SK-N-SH (cell line): Measurements from ENCODE around the gene ST3GAL2. TPM values are rescaled to one million over a fixed set of nuclear protein-coding genes. Genes with fewer than 3 reads are reported as not detected.
A peak's percentile ranks its signal among the peaks of the same experiment; 100 is the strongest.

ENCODE experiments used
- CTCF ChIA-PET: fragments of 300-600, 350-600 bp; formaldehyde crosslinking; extraction: SDS; loops from one replicate; lab custom pipeline; 2021; lab: Yijun Ruan, JAX
- POLR2A ChIA-PET: fragments of 350-600 bp; sonication (Branson Sonifier 250); formaldehyde crosslinking; extraction: SDS; loops from one replicate; lab custom pipeline; 2020; ENCODE audit warnings: antibody characterized with exemption, inconsistent platforms; lab: Yijun Ruan, JAX
- DNase-seq: peaks from one replicate; pipeline ENCODE4 v3.0.0; 2012
- H2AFZ ChIP-seq: fragments of 200-600 bp; sonication (generic); 2 replicates; pipeline ENCODE4 v1.8.1; 2016; ENCODE audit warnings: antibody characterized with exemption, mild to moderate bottlenecking, low read depth
- H3F3A ChIP-seq: fragments of 200-600 bp; sonication (generic); replicated peaks from 2 replicates; pipeline ENCODE3; 2016; ENCODE audit warnings: antibody characterized with exemption, mild to moderate bottlenecking; ENCODE audit not compliant: insufficient read depth
- H3K27ac ChIP-seq, 2 experiments: fragments of 200-500 bp in 1 of 2; fragments of 200-600 bp in 1 of 2; sonication (Bioruptor generic) in 1 of 2; sonication (generic), shearing (Covaris generic) in 1 of 2; 2 replicates each; pipeline versions ENCODE4 v1.5.1 to v1.6.1; 2014 to 2016; ENCODE audit warnings: low read depth in 2 of 2, inconsistent platforms in 1 of 2, low read length in 1 of 2, mild to moderate bottlenecking in 1 of 2, mixed read lengths in 1 of 2
- H3K27me3 ChIP-seq: fragments of 200-600 bp; sonication (generic), shearing (Covaris generic); 2 replicates; pipeline ENCODE4 v1.6.1; 2016; ENCODE audit warnings: mixed run types; ENCODE audit not compliant: insufficient read depth
- H3K36me3 ChIP-seq, 2 experiments: fragments of 200-500 bp in 1 of 2; fragments of 200-600 bp in 1 of 2; sonication (Bioruptor generic) in 1 of 2; sonication (generic) in 1 of 2; replicated peaks in 1 of 2; 2 replicates each; pipeline versions ENCODE3 to v1.5.1; 2014 to 2016; ENCODE audit warnings: low read length in 1 of 2, mild to moderate bottlenecking in 1 of 2; ENCODE audit not compliant: insufficient read depth in 2 of 2, control insufficient read depth in 1 of 2
- H3K4me1 ChIP-seq, 2 experiments: fragments of 200-500 bp in 1 of 2; fragments of 200-600 bp in 1 of 2; sonication (Bioruptor generic) in 1 of 2; sonication (generic), shearing (Covaris generic) in 1 of 2; 2 replicates each; pipeline versions ENCODE4 v1.5.1 to v1.6.1; 2014 to 2016; ENCODE audit warnings: low read depth in 1 of 2, low read length in 1 of 2, mixed run types in 1 of 2; ENCODE audit not compliant: insufficient read depth in 2 of 2, control insufficient read depth in 1 of 2
- H3K4me2 ChIP-seq: fragments of 200-600 bp; sonication (generic), shearing (Covaris generic); 2 replicates; pipeline ENCODE4 v1.6.1; 2017; ENCODE audit warnings: mixed run types
- H3K4me3 ChIP-seq, 2 experiments: fragments of 200-500 bp in 1 of 2; fragments of 200-600 bp in 1 of 2; sonication (Bioruptor generic) in 1 of 2; sonication (generic), shearing (Covaris generic) in 1 of 2; 2 replicates each; pipeline versions ENCODE4 v1.5.1 to v1.8.1; 2014 to 2016; ENCODE audit warnings: low read depth in 2 of 2, inconsistent platforms in 1 of 2, low read length in 1 of 2, mild to moderate bottlenecking in 1 of 2, mixed read lengths in 1 of 2, moderate library complexity in 1 of 2
- H3K79me2 ChIP-seq: fragments of 200-600 bp; sonication (generic); 2 replicates; pipeline ENCODE4 v1.8.1; 2017; ENCODE audit warnings: mild to moderate bottlenecking; ENCODE audit not compliant: insufficient read depth
- H3K9ac ChIP-seq: fragments of 200-600 bp; sonication (generic); 2 replicates; pipeline ENCODE4 v1.6.1; 2017; ENCODE audit warnings: mixed run types
- H3K9me2 ChIP-seq: fragments of 200-600 bp; sonication (generic); 2 replicates; pipeline ENCODE4 v1.6.1; 2017; ENCODE audit warnings: mixed run types
- H3K9me3 ChIP-seq: fragments of 200-600 bp; sonication (generic); 2 replicates; pipeline ENCODE4 v1.6.1; 2017; ENCODE audit warnings: mixed run types, mild to moderate bottlenecking, moderate library complexity
- H4K20me1 ChIP-seq: fragments of 200-600 bp; sonication (generic); 2 replicates; pipeline ENCODE4 v1.6.1; 2017; ENCODE audit warnings: mild to moderate bottlenecking, mixed run types; ENCODE audit not compliant: insufficient read depth
- ELF1 ChIP-seq: IDR thresholded peaks from 2 replicates; pipeline ENCODE4 v1.4.0; 2012
- FOSL2 ChIP-seq: IDR thresholded peaks from 2 replicates; pipeline ENCODE4 v1.4.0; 2012; ENCODE audit warnings: low read depth, mild to moderate bottlenecking, moderate library complexity, borderline replicate concordance
- FOXJ3 ChIP-seq: sonication (generic); formaldehyde crosslinking; IDR thresholded peaks from 2 replicates; pipeline ENCODE4 v1.5.1; 2020; ENCODE audit warnings: mild to moderate bottlenecking, missing genetic modification reagents
- FOXM1 ChIP-seq: IDR thresholded peaks from 2 replicates; pipeline ENCODE4 v1.4.0; 2012; ENCODE audit warnings: low read depth, mild to moderate bottlenecking
- GABPA ChIP-seq: IDR thresholded peaks from 2 replicates; pipeline ENCODE4 v1.4.0; 2012; ENCODE audit warnings: low read depth, mild to moderate bottlenecking
- GATA2 ChIP-seq: sonication (generic); formaldehyde crosslinking; IDR thresholded peaks from 2 replicates; pipeline ENCODE4 v1.5.0; 2020; ENCODE audit warnings: mild to moderate bottlenecking, missing genetic modification reagents
- JUND ChIP-seq: IDR thresholded peaks from 2 replicates; pipeline ENCODE4 v1.4.0; 2012
- MEF2A ChIP-seq: IDR thresholded peaks from 2 replicates; pipeline ENCODE4 v1.4.0; 2012; ENCODE audit warnings: low read depth, borderline replicate concordance
- NRF1 ChIP-seq: IDR thresholded peaks from 2 replicates; pipeline ENCODE4 v1.6.1; 2012; ENCODE audit warnings: low read depth, mild to moderate bottlenecking, low read length
- PBX3 ChIP-seq: IDR thresholded peaks from 2 replicates; pipeline ENCODE4; 2012
- POLR2AphosphoS5 ChIP-seq: IDR thresholded peaks from 2 replicates; pipeline ENCODE4 v1.6.1; 2012; ENCODE audit warnings: low read depth, low read length
- RAD21 ChIP-seq: IDR thresholded peaks from 2 replicates; pipeline ENCODE4 v1.6.1; 2012; ENCODE audit warnings: mild to moderate bottlenecking, low read length
- RCOR1 ChIP-seq: fragments of 150-350 bp; IDR thresholded peaks from 2 replicates; pipeline ENCODE4 v1.6.1; 2017; ENCODE audit warnings: antibody characterized with exemption, low read length
- RFX5 ChIP-seq: IDR thresholded peaks from 2 replicates; pipeline ENCODE4 v1.6.1; 2012; ENCODE audit warnings: mild to moderate bottlenecking, improper control_type of control experiment, low read length
- RXRA ChIP-seq: IDR thresholded peaks from 2 replicates; pipeline ENCODE4 v1.4.0; 2012; ENCODE audit warnings: low read depth, mild to moderate bottlenecking, borderline replicate concordance
- SMC3 ChIP-seq: IDR thresholded peaks from 2 replicates; pipeline ENCODE4 v1.6.1; 2012; ENCODE audit warnings: low read depth, low read length, improper control_type of control experiment
- TCF12 ChIP-seq: IDR thresholded peaks from 2 replicates; pipeline ENCODE4 v1.4.0; 2012
- YY1 ChIP-seq: IDR thresholded peaks from 2 replicates; pipeline ENCODE4 v1.4.0; 2012; ENCODE audit warnings: low read depth, mild to moderate bottlenecking
- WGBS: methylation state at CpG from one replicate; pipeline ENCODE4 v1.1.6; 2017; ENCODE audit warnings: low lambda C conversion rate; 5-methylcytosine and 5-hydroxymethylcytosine counted together
- polyA plus RNA-seq, 3 experiments: library from polyadenylated mRNA; depleted of rRNA; stranded (reverse); fragments of >200 nt; gene quantifications; 2 replicates each; pipeline ENCODE4 v1.2.3, GENCODE V29; 2012
- TF ChIP-seq, protein P1 (sequence below): IDR thresholded peaks from 2 replicates; pipeline ENCODE4 v1.4.0; 2012; ENCODE audit warnings: low read depth, borderline replicate concordance
- TF ChIP-seq, protein P2 (sequence below): fragments of 200-600 bp; sonication (generic); IDR thresholded peaks from 2 replicates; pipeline ENCODE4 v1.6.1; 2017; ENCODE audit warnings: antibody characterized with exemption, mild to moderate bottlenecking, moderate library complexity
- TF ChIP-seq, protein P3 (sequence below): fragments of 150-350 bp; IDR thresholded peaks from 2 replicates; pipeline ENCODE4 v1.6.1; 2016; ENCODE audit warnings: mild to moderate bottlenecking, low read depth, low read length

ST3GAL2 gene
- polyA plus RNA-seq, 1 of the 3 experiments (the other 2 are of a cell fraction) = 19.9 TPM

GRCh38 chr16:70482624-70483023 is 43.7 kb upstream of the ST3GAL2 start:
- no peaks in the 10 kb centered on the region for H3K9me2 ChIP-seq

GRCh38 chr16:70481929-70482536 is 43.1 kb upstream of the ST3GAL2 start:
- H3K4me3 ChIP-seq = no peak overlapping the region
- no peak overlapping the region; the same call in 1 of the 2 replicates for H2AFZ ChIP-seq
- TF ChIP-seq YY1 (no peak), POLR2AphosphoS5 (no peak), RFX5 (no peak), PBX3 (no peak), ELF1 (no peak), GABPA (no peak), TCF12 (peak; percentile 30; the same call in 1 of the 2 replicates), NRF1 (no peak), RXRA (no peak), MEF2A (no peak), GATA2 (no peak), JUND (0 out of 2 replicates have a peak, but pooled peaks have one; percentile 13), FOXJ3 (CRISPR knock-in tag) (no peak), FOSL2 (peak; percentile 61; the same call in 1 of the 2 replicates), RCOR1 (no peak)
- TF ChIP-seq, protein P1, sequence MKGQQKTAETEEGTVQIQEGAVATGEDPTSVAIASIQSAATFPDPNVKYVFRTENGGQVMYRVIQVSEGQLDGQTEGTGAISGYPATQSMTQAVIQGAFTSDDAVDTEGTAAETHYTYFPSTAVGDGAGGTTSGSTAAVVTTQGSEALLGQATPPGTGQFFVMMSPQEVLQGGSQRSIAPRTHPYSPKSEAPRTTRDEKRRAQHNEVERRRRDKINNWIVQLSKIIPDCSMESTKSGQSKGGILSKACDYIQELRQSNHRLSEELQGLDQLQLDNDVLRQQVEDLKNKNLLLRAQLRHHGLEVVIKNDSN = no peak
- TF ChIP-seq, protein P2, sequence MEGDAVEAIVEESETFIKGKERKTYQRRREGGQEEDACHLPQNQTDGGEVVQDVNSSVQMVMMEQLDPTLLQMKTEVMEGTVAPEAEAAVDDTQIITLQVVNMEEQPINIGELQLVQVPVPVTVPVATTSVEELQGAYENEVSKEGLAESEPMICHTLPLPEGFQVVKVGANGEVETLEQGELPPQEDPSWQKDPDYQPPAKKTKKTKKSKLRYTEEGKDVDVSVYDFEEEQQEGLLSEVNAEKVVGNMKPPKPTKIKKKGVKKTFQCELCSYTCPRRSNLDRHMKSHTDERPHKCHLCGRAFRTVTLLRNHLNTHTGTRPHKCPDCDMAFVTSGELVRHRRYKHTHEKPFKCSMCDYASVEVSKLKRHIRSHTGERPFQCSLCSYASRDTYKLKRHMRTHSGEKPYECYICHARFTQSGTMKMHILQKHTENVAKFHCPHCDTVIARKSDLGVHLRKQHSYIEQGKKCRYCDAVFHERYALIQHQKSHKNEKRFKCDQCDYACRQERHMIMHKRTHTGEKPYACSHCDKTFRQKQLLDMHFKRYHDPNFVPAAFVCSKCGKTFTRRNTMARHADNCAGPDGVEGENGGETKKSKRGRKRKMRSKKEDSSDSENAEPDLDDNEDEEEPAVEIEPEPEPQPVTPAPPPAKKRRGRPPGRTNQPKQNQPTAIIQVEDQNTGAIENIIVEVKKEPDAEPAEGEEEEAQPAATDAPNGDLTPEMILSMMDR = no peak
- TF ChIP-seq, protein P3, sequence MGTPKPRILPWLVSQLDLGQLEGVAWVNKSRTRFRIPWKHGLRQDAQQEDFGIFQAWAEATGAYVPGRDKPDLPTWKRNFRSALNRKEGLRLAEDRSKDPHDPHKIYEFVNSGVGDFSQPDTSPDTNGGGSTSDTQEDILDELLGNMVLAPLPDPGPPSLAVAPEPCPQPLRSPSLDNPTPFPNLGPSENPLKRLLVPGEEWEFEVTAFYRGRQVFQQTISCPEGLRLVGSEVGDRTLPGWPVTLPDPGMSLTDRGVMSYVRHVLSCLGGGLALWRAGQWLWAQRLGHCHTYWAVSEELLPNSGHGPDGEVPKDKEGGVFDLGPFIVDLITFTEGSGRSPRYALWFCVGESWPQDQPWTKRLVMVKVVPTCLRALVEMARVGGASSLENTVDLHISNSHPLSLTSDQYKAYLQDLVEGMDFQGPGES = no peak
- H3K79me2 ChIP-seq = no peaks in the 10 kb centered on the region
- H3K27ac ChIP-seq = peak overlapping the region in 1 of 2 experiments; percentile 76; a peak in 2 of 4 replicates
- no peaks in the 10 kb centered on the region for H4K20me1 ChIP-seq
- H3K4me2 ChIP-seq = peak overlapping the region; percentile 17; the same call in 1 of the 2 replicates
- H3K36me3 ChIP-seq = peaks cover 9 to 54% of the 10 kb centered on the region in 2 experiments
- peaks cover 0 to 7% of the 10 kb centered on the region in 2 experiments; a peak in 2 of 4 replicates for H3K4me1 ChIP-seq
- CTCF ChIA-PET = interaction anchor here (1.0 kb wide), 1 partner anchor 12 kb away, joined by 4 read pairs; no protein-coding TSS in a partner anchor
- no peaks in the 10 kb centered on the region for H3K9me2 ChIP-seq
- POLR2A ChIA-PET = no interaction called here
- no peaks in the 10 kb centered on the region for H3K27me3 ChIP-seq
- no peak overlapping the region for H3K9ac ChIP-seq
- no peaks in the 10 kb centered on the region for H3K9me3 ChIP-seq
- H3F3A ChIP-seq = peaks cover 23% of the 10 kb centered on the region
- DNase-seq = no peak
- 92% methylated on average over 6 of the region's 7 CpGs for WGBS

More at GRCh38 chr16:70482624-70483023, 43.7 kb upstream of the ST3GAL2 start:
- Histone ChIP-seq H3K4me1 (peaks cover 0 to 5% of the 10 kb centered on the region in 2 experiments; a peak in 1 of 4 replicates), H3K27me3 (no peaks in the 10 kb centered on the region), H3K27ac (peak overlapping the region in 1 of 2 experiments; percentile 76; a peak in 2 of 4 replicates), H3K4me3 (no peak overlapping the region), H3F3A (peaks cover 19% of the 10 kb centered on the region), H3K36me3 (peaks cover 9 to 54% of the 10 kb centered on the region in 2 experiments), H3K9ac (no peak overlapping the region), H2AFZ (no peak overlapping the region), H3K9me3 (no peaks in the 10 kb centered on the region), H4K20me1 (no peaks in the 10 kb centered on the region), H3K4me2 (peak overlapping the region; percentile 17; the same call in 1 of the 2 replicates), H3K79me2 (no peaks in the 10 kb centered on the region)
- WGBS = 64% methylated on average over 5 of the region's 5 CpGs
- no peak for TF ChIP-seq SMC3
- no peak for TF ChIP-seq FOXM1
- TF ChIP-seq POLR2AphosphoS5 = no peak
- no peak for TF ChIP-seq FOSL2
- TF ChIP-seq NRF1 = no peak
- TF ChIP-seq TCF12 = no peak
- TF ChIP-seq YY1 = no peak
- no peak for TF ChIP-seq RAD21
- ChIA-PET POLR2A (no interaction called here), CTCF (interaction anchor here (1.0 kb wide), 1 partner anchor 12 kb away, joined by 4 read pairs; no protein-coding TSS in a partner anchor)
- no peak for DNase-seq
